Activated CD4-positive, alpha-beta memory T cell treated with anti-CD3 and anti-CD28 coated beads for 36 hours (primary cell): ENCODE data around the gene NR1D2. TPM values are rescaled to one million over a fixed set of nuclear protein-coding genes. Genes with fewer than 3 reads are reported as not detected.
"Not testable (repeated sequence)": the region's sequence is repeated elsewhere in the genome, so short reads cannot be mapped to it uniquely, and the experiment has no call there.

Source experiments
- CTCF ChIA-PET: fragments of 350-600 bp; sonication (Branson Sonifier 250); formaldehyde crosslinking; loops from one replicate; lab custom pipeline; 2021; ENCODE audit warnings: antibody characterized with exemption, inconsistent platforms; lab: Charles Lee
- POLR2A ChIA-PET: fragments of 350-600 bp; sonication (Branson Sonifier 250); formaldehyde crosslinking; loops from one replicate; lab custom pipeline; 2021; ENCODE audit warnings: antibody characterized with exemption; lab: Charles Lee
- DNase-seq: peaks from one replicate; pipeline ENCODE4 v3.0.0-alpha.2; 2020
- H3K27ac Mint-ChIP-seq: one replicate; pipeline ENCODE4 v1.8.0; 2021; ENCODE audit warnings: mixed read lengths
- H3K27me3 Mint-ChIP-seq: one replicate; pipeline ENCODE4 v1.8.0; 2021; ENCODE audit warnings: mixed read lengths
- H3K36me3 Mint-ChIP-seq: one replicate; pipeline ENCODE4 v1.8.0; 2021; ENCODE audit warnings: mixed read lengths
- H3K4me1 Mint-ChIP-seq: one replicate; pipeline ENCODE4 v1.8.0; 2021; ENCODE audit warnings: low read depth, mixed read lengths
- H3K4me3 Mint-ChIP-seq: one replicate; pipeline ENCODE4 v1.8.0; 2021; ENCODE audit warnings: mild to moderate bottlenecking, mixed read lengths
- H3K9me3 Mint-ChIP-seq: one replicate; pipeline ENCODE4 v1.8.0; 2021; ENCODE audit warnings: mixed read lengths
- intact Hi-C: fragments of 100-400 bp; cut with micrococcal nuclease; formaldehyde crosslinking; loops from one replicate; pipeline ENCODE4 v1.15.1; 2023
- total RNA-seq, 2 experiments: library from RNA; stranded (reverse); gene quantifications; one replicate each; pipeline ENCODE4 v1.2.3, GENCODE V29; 2021

The NR1D2 gene
- total RNA-seq: 1 to 10 TPM; 5.4 to 5.9 TPM

- ChIA-PET CTCF (interaction anchor here (0.7 kb wide), 1 partner anchor 26 kb away, joined by 3 read pairs; no protein-coding TSS in a partner anchor), POLR2A (interaction anchor here (2.0 kb wide), 1 partner anchor 27 kb away, joined by 20 read pairs; the partner anchor contains the start of genes NKIRAS1 and RPL15)
- intact Hi-C loops: loop anchor here (1.0 to 10.0 kb wide), 3 partner anchors 28 to 1840 kb away; partner anchors contain the start of genes NGLY1 and RPL15
- H3K36me3 Mint-ChIP-seq: no peaks in the 10 kb centered on the region
- H3K9me3 Mint-ChIP-seq: no peaks in the 10 kb centered on the region
- H3K4me3 Mint-ChIP-seq: peak within 1 kb of the TSS; percentile 87
- peak within 1 kb of the TSS; percentile 96 for H3K27ac Mint-ChIP-seq
- peaks cover 36% of the 10 kb centered on the region for H3K4me1 Mint-ChIP-seq
- DNase-seq: peak; percentile 84
- peaks cover 3% of the 10 kb centered on the region for H3K27me3 Mint-ChIP-seq
These were observed at the start of gene NR1D2 for GRCh38 chr3:23944861-23945662. NR1D2 (plus strand) TSS chr3:23945286; CDS start chr3:23945579, 293 bp downstream.

DNA sequence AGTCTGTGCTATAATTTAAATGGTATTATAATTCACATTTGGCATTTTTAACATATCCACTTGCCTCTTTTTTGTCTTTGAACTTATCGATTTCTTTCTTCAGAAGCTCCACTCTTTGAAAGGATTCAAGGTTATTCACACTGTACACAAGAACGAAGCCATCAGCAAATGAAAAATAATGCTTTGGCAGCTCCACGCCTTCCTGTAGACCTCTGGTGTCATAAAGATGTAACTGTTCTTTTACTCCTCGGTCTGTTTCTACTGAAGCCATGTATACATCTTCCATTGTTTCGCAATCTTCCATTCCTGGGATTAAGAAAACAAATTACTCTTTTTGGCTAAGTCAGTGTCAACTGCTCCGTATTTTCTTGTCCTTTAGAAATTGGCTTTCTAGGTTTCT lies 44.3 kb upstream of the NR1D2 start:
- Mint-ChIP-seq H3K27me3 (no peaks in the 10 kb centered on the region), H3K36me3 (peaks cover 22% of the 10 kb centered on the region)

GRCh38 chr3:23904545-23904944 lies 40.5 kb upstream of the NR1D2 start:
- H3K9me3 Mint-ChIP-seq: no peaks in the 10 kb centered on the region
- DNase-seq: no peak
- peaks cover 12% of the 10 kb centered on the region for H3K36me3 Mint-ChIP-seq
- H3K4me1 Mint-ChIP-seq: no peaks in the 10 kb centered on the region
- no peak overlapping the region for H3K27ac Mint-ChIP-seq
- no peaks in the 10 kb centered on the region for H3K27me3 Mint-ChIP-seq
- H3K4me3 Mint-ChIP-seq: no peak overlapping the region
- POLR2A ChIA-PET: no interaction called here
- intact Hi-C loops: no loop called here
- CTCF ChIA-PET: no interaction called here

More for the DNA sequence above, 44.3 kb upstream of the NR1D2 start:
- ChIA-PET POLR2A (no interaction called here), CTCF (no interaction called here)
- Mint-ChIP-seq H3K4me1 (no peaks in the 10 kb centered on the region), H3K4me3 (no peak overlapping the region), H3K9me3 (no peaks in the 10 kb centered on the region), H3K27ac (no peak overlapping the region)
- no peak for DNase-seq
- intact Hi-C loops: no loop called here

DNA sequence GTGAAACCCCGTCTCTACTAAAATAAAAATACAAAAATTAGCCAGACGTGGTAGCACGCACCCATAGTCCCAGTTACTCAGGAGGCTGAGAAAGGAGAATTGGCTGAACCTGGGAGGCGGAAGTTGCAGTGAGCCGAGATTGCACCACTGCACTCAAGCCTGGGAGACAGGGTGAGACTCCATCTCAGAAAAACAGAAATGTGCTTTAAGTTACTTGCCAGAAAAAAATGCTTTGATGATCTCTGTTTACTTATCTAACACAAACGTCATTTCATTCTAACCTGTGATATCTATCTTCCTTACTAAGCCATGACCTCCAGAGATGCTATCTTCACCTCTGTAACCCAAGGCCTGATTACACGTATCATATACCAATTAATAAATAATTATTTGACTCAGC lies 35.7 kb upstream of the NR1D2 start:
- no peak for DNase-seq
- H3K27ac Mint-ChIP-seq: no peak overlapping the region
- H3K27me3 Mint-ChIP-seq: no peaks in the 10 kb centered on the region
- peaks cover 4% of the 10 kb centered on the region for H3K36me3 Mint-ChIP-seq
- POLR2A ChIA-PET: no interaction called here
- peaks cover 6% of the 10 kb centered on the region for H3K4me1 Mint-ChIP-seq
- intact Hi-C loops: no loop called here
- H3K9me3 Mint-ChIP-seq: no peaks in the 10 kb centered on the region
- CTCF ChIA-PET: interaction anchor here (1.0 kb wide), 1 partner anchor 21 kb away, joined by 4 read pairs; no protein-coding TSS in a partner anchor
- H3K4me3 Mint-ChIP-seq: no peak overlapping the region

DNA sequence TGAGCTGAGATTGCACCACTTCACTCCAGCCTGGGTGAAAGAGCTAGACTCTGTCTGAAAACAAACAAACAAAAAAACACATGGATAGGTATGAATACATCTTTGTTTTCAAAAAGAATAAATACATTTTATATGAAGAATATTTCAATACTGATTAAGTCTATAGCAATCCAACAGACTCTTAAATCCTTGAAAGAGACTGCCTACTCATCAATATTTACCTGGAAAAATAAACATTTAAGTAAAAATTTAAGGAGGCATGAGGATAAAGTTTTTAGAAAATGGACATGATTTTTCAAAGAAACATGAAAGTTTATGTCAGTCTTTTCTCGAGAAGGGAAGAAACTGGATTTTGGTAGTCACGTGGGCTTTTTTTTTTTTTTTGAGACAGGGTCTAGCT lies 33.7 kb upstream of the NR1D2 start:
- no peaks in the 10 kb centered on the region for H3K9me3 Mint-ChIP-seq
- H3K27ac Mint-ChIP-seq: no peak overlapping the region
- peaks cover 25% of the 10 kb centered on the region for H3K4me1 Mint-ChIP-seq
- no peak overlapping the region for H3K4me3 Mint-ChIP-seq
- DNase-seq: no peak
- peaks cover 4% of the 10 kb centered on the region for H3K27me3 Mint-ChIP-seq
- peaks cover 3% of the 10 kb centered on the region for H3K36me3 Mint-ChIP-seq
- CTCF ChIA-PET: no interaction called here
- intact Hi-C loops: no loop called here
- POLR2A ChIA-PET: no interaction called here

GRCh38 chr3:23912335-23912734 lies 32.8 kb upstream of the NR1D2 start:
- DNase-seq, H3K27ac Mint-ChIP-seq, H3K9me3 Mint-ChIP-seq, intact Hi-C loops, H3K4me3 Mint-ChIP-seq, POLR2A ChIA-PET, H3K27me3 Mint-ChIP-seq, CTCF ChIA-PET, H3K36me3 Mint-ChIP-seq: not testable (repeated sequence)
- H3K4me1 Mint-ChIP-seq: peaks cover 26% of the 10 kb centered on the region

GRCh38 chr3:23913182-23913581 lies 31.9 kb upstream of the NR1D2 start:
- Mint-ChIP-seq H3K4me3 (no peak overlapping the region), H3K36me3 (peaks cover 17% of the 10 kb centered on the region), H3K27ac (no peak overlapping the region), H3K27me3 (peaks cover 6% of the 10 kb centered on the region), H3K4me1 (peaks cover 28% of the 10 kb centered on the region), H3K9me3 (no peaks in the 10 kb centered on the region)
- intact Hi-C loops: no loop called here
- DNase-seq: no peak
- CTCF ChIA-PET: no interaction called here
- POLR2A ChIA-PET: no interaction called here

DNA sequence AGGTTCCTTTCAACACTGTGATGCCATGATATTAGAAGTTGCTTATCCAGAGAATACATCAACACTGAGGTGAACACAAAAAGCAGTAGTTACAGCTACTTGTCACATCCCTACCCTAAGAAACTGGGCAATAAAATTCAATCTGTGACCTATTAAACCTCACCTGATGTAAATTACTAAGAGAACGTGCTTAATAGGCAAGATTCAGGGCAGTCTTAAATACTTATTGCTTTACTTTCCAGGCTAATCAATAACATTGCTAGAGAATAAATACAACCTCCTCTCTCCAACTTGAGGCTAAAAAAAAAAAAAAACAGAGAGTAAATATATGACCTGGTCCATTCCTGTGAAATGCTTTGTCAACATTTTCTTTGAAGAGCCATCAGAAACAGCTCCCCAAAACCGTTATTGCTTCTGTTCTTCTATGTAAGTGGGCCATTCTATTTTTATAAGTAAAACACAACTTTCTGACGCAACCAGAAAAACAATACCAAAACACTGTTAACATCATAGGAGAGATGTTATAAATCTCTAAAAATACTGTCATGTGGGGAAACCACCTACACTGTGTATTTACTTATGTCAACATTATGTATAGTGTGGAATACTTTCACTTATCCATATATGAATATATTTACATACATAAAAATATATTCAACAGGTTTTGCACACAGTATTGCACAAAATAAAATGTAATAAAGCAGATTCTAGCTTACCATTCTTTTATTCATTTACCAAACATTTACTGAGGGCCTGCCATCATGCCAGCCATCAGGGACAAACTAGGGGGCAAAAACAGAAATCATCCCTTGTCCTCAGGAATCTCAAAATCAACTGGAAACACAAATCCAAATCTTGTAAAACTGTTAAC lies 31.0 kb upstream of the NR1D2 start:
- ChIA-PET CTCF (interaction anchor here (1.0 kb wide), 1 partner anchor 80 kb away, joined by 3 read pairs; no protein-coding TSS in a partner anchor), POLR2A (interaction anchor here (0.6 to 0.7 kb wide), 2 partner anchors 11 to 60 kb away, joined by 3 read pairs; no protein-coding TSS in a partner anchor)
- H3K27ac Mint-ChIP-seq: no peak overlapping the region
- peaks cover 26% of the 10 kb centered on the region for H3K36me3 Mint-ChIP-seq
- no peaks in the 10 kb centered on the region for H3K9me3 Mint-ChIP-seq
- DNase-seq: no peak
- peaks cover 36% of the 10 kb centered on the region for H3K4me1 Mint-ChIP-seq
- intact Hi-C loops: no loop called here
- H3K27me3 Mint-ChIP-seq: peaks cover 6% of the 10 kb centered on the region
- H3K4me3 Mint-ChIP-seq: no peak overlapping the region

- peak overlapping the region; percentile 98 for H3K4me3 Mint-ChIP-seq
- intact Hi-C loops: loop anchor here (2.0 to 5.0 kb wide), 2 partner anchors 105 to 1867 kb away; partner anchors contain the start of gene NGLY1
- H3K27ac Mint-ChIP-seq: no peak overlapping the region
- ChIA-PET CTCF (interaction anchor here (1.2 to 1.8 kb wide), 2 partner anchors 27 to 40 kb away, joined by 6 to 8 read pairs; no protein-coding TSS in a partner anchor), POLR2A (interaction anchor here (2.0 to 2.9 kb wide), 3 partner anchors 31 to 107 kb away, joined by 8 to 31 read pairs (median 21); no protein-coding TSS in a partner anchor)
- peaks cover 6% of the 10 kb centered on the region for H3K27me3 Mint-ChIP-seq
- H3K9me3 Mint-ChIP-seq: no peaks in the 10 kb centered on the region
- peaks cover 51% of the 10 kb centered on the region for H3K4me1 Mint-ChIP-seq
- no peak for DNase-seq
- H3K36me3 Mint-ChIP-seq: peaks cover 39% of the 10 kb centered on the region
These were observed 29.5 kb upstream of the NR1D2 start for GRCh38 chr3:23915537-23916108.

DNA sequence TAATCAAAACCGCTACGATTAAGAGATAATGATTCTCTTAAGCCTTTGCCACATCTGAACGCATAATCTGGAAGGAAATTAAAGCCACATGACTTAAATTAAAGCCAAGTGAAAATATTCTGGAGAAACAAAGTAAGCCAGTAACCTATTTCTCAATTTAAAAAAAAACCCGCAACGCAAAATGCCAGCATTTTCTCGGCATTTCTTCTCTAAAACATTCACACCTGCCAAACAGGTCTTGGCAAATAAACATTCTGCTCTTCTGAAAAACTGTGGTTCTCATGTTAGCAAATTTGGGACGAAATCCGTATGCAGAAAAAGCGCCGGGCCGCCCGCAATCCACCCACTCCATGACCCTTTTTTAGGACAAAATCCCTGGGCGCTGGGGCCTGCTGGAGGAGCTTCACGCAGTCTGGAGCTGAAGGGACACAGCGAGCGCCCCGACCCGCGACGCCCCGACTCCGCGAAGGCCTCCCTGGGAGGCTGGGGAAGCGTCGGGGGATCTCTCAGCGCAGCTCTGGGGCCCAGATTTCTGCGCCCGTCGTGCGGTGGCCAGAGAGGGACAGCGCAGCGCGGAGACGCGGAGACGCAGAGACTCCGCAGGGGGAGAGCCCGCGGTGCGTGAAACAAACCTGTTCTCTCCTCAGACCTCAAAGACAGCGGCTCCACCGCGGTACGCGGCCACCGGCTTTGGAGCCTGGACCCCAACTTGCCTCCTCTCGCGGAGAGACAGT lies 28.8 kb upstream of the NR1D2 start:
- Mint-ChIP-seq H3K27me3 (peaks cover 6% of the 10 kb centered on the region), H3K4me1 (peaks cover 51% of the 10 kb centered on the region), H3K9me3 (no peaks in the 10 kb centered on the region), H3K27ac (peak overlapping the region; percentile 100), H3K4me3 (peak overlapping the region; percentile 98), H3K36me3 (peaks cover 44% of the 10 kb centered on the region)
- intact Hi-C loops: loop anchor here (2.0 to 5.0 kb wide), 2 partner anchors 106 to 1866 kb away; partner anchors contain the start of gene NGLY1
- DNase-seq: no peak
- CTCF ChIA-PET: interaction anchor here (1.2 to 1.8 kb wide), 2 partner anchors 27 to 39 kb away, joined by 6 to 8 read pairs; no protein-coding TSS in a partner anchor
- POLR2A ChIA-PET: interaction anchor here (0.8 to 3.2 kb wide), 15 partner anchors 9 to 107 kb away, joined by 3 to 31 read pairs (median 5); no protein-coding TSS in a partner anchor
